NCI-H1694 treated with DMSO at 0.1 percent for 48 hours (cell line): Measurements from ENCODE around the gene LIPJ.

Experiments used
- DNase-seq: peaks from one replicate; lab custom pipeline; 2025; lab: John Stamatoyannopoulos, UW

LIPJ gene

GRCh38 chr10:88594482-88594881 lies 7.9 kb downstream of the LIPJ start:
- DNase-seq = no peak

- DNase-seq = no peak
Measured at GRCh38 chr10:88598055-88598454, 11.5 kb downstream of the LIPJ start.

- DNase-seq = no peak
Measured at GRCh38 chr10:88608052-88608732, 21.6 kb downstream of the LIPJ start.

- no peak for DNase-seq
Measured at GRCh38 chr10:88608780-88609179, 22.2 kb downstream of the LIPJ start.

- DNase-seq = peak; percentile 2
Measured at GRCh38 chr10:88616250-88616977, 29.9 kb downstream of the LIPJ start.

GRCh38 chr10:88617772-88618300 lies 31.3 kb downstream of the LIPJ start:
- no peak for DNase-seq

GRCh38 chr10:88618496-88618895 lies 31.9 kb downstream of the LIPJ start:
- no peak for DNase-seq

- no peak for DNase-seq
Measured at GRCh38 chr10:88620441-88620840, 33.9 kb downstream of the LIPJ start.

- no peak for DNase-seq
Measured at GRCh38 chr10:88623835-88624234, 37.3 kb downstream of the LIPJ start.

GRCh38 chr10:88624840-88625239 lies 38.3 kb downstream of the LIPJ start:
- DNase-seq = no peak

GRCh38 chr10:88640186-88640585 lies 53.6 kb downstream of the LIPJ start:
- DNase-seq = no peak

GRCh38 chr10:88642209-88642608 lies 55.6 kb downstream of the LIPJ start:
- no peak for DNase-seq

GRCh38 chr10:88642963-88643362 lies 56.4 kb downstream of the LIPJ start:
- no peak for DNase-seq

- DNase-seq = no peak
Measured at GRCh38 chr10:88647061-88647615, 60.6 kb downstream of the LIPJ start.

GRCh38 chr10:88651101-88651551 lies 64.6 kb downstream of the LIPJ start:
- DNase-seq = no peak

- no peak for DNase-seq
Measured at GRCh38 chr10:88652616-88653015, 66.1 kb downstream of the LIPJ start.
